ENCODE measurements around the gene CA5A.
"Not testable (repeated sequence)": the region's sequence is repeated elsewhere in the genome, so short reads cannot be mapped to it uniquely, and the experiment has no call there.

DNA sequence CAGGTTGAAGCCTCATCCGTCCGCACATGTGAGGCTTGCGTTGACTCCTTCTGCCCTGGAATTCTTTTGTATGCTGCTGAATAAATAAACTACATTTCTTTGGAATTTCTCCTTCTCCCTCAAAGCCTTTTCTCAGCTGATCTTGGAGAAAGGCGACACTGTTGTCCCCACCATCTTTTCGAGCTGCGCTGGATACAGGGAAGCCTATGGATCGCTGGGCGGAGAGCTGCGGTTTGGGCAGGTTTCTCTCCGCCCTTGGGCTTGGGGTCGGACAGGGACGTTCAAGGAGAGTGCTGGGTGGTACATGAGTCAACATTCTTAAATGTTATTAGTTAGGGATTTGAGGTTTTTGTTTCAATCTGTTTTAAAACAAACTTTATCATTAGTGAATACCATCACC, 35.8 kb downstream of the CA5A start:
- not testable (repeated sequence) for TF ChIP-seq POLR2A (IDR thresholded peaks at IDR 0.05)
- TF ChIP-seq, protein P1, sequence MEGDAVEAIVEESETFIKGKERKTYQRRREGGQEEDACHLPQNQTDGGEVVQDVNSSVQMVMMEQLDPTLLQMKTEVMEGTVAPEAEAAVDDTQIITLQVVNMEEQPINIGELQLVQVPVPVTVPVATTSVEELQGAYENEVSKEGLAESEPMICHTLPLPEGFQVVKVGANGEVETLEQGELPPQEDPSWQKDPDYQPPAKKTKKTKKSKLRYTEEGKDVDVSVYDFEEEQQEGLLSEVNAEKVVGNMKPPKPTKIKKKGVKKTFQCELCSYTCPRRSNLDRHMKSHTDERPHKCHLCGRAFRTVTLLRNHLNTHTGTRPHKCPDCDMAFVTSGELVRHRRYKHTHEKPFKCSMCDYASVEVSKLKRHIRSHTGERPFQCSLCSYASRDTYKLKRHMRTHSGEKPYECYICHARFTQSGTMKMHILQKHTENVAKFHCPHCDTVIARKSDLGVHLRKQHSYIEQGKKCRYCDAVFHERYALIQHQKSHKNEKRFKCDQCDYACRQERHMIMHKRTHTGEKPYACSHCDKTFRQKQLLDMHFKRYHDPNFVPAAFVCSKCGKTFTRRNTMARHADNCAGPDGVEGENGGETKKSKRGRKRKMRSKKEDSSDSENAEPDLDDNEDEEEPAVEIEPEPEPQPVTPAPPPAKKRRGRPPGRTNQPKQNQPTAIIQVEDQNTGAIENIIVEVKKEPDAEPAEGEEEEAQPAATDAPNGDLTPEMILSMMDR (IDR thresholded peaks at IDR 0.05 in 4 of 5, conservative IDR thresholded peaks at IDR 0.05 in 1 of 5): not testable (repeated sequence)

All from gastrocnemius medialis (tissue), 4 donors.